Fibroblast of lung (primary cell): ENCODE results near the gene VAC14.

Experiments used
- EZH2 ChIP-seq: IDR thresholded peaks from 2 replicates; pipeline ENCODE4 v1.5.1; 2012; ENCODE audit warnings: low read length, control low read depth, mild to moderate bottlenecking; ENCODE audit errors: missing control alignments
- TF ChIP-seq, protein P1 (sequence below), 2 donors: IDR thresholded peaks in 1 of 2; conservative IDR thresholded peaks in 1 of 2; 1 replicate in 1 of 2; 2 replicates in 1 of 2; pipeline ENCODE4 v1.5.1; 2011 to 2012; ENCODE audit warnings: low read length in 2 of 2, control low read depth in 1 of 2, inconsistent platforms in 1 of 2, low read depth in 1 of 2, mild to moderate bottlenecking in 1 of 2

DNA sequence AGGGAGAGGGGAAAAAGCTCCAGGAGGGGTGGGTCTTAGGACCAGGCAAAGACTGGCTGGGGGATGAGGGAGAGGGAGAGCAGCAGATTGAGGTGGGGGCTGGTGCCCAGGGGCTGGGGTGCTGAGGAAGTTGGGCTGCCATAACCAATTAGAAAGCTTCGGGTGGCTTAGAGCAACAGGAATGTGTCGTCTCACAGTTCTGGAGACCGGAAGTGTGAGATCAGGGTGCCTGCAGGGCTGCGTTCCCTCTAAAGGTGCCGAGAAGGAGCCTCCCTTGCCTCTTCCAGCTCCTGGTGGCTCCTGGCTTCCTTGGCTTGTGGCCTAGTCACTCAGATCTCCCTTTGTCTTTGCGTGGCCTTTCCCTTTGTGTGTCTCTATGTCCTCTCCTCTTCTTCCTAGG lies 152.4 kb downstream of the VAC14 start:
- TF ChIP-seq, protein P1, sequence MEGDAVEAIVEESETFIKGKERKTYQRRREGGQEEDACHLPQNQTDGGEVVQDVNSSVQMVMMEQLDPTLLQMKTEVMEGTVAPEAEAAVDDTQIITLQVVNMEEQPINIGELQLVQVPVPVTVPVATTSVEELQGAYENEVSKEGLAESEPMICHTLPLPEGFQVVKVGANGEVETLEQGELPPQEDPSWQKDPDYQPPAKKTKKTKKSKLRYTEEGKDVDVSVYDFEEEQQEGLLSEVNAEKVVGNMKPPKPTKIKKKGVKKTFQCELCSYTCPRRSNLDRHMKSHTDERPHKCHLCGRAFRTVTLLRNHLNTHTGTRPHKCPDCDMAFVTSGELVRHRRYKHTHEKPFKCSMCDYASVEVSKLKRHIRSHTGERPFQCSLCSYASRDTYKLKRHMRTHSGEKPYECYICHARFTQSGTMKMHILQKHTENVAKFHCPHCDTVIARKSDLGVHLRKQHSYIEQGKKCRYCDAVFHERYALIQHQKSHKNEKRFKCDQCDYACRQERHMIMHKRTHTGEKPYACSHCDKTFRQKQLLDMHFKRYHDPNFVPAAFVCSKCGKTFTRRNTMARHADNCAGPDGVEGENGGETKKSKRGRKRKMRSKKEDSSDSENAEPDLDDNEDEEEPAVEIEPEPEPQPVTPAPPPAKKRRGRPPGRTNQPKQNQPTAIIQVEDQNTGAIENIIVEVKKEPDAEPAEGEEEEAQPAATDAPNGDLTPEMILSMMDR (conservative IDR thresholded peaks at IDR 0.05 in 1 of 2, IDR thresholded peaks at IDR 0.05 in 1 of 2; ENCODE audit: low read depth in 1 of 2, low read length in 2 of 2), result no peak
- no peak for TF ChIP-seq EZH2
